Right lobe of liver (tissue), 4 donors: ENCODE data around the gene TMEM17.

Experiments
- CTCF ChIP-seq, 4 donors: fragments of 200-600 bp in 3 of 4; fragments of 450-650 bp in 1 of 4; IDR thresholded peaks; one replicate each; pipeline versions ENCODE4 v1.5.1 to v1.8.0; 2016 to 2022; ENCODE audit warnings: antibody characterized with exemption in 4 of 4, mild to moderate bottlenecking in 2 of 4
- POLR2A ChIP-seq: fragments of 450-650 bp; IDR thresholded peaks from one replicate; pipeline ENCODE4 v1.6.1; 2017; ENCODE audit warnings: antibody characterized with exemption, mild to moderate bottlenecking
- donor health status: DM: no; HTN: no; CAD: no.
- donor health status: DM: no; HTN: no; CAD: no.
- donor health status: DM: no; HTN: yes; CAD: no.

- TF ChIP-seq POLR2A = no peak
- TF ChIP-seq CTCF (IDR thresholded peaks at IDR 0.05) = no peak
These were observed 48.4 kb downstream of the TMEM17 start for GRCh38 chr2:62457556-62457955.
